Measurements from ENCODE around the gene LHCGR.

Gene LHCGR

DNA sequence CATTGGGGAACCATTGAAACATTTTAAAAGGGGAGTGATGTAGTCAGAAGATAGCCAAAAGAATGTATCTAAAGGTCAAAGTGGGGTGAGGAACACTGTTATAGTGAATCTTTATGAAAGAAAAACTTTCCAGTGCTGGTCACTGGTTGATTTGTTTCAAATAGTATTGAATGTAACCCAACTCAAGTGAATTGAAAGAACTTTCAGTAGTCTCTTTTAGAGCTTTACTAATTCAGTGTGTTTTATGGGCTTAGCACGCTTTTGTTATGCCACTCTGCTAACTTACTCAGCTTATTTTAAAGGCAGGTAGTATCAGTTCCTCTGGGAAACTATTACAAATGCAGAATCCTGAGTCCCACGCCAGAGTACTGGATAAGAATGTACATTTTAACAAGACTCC is 80.6 kb downstream of the LHCGR start:
- DNase-seq (ENCODE audit: low read depth), result no peak
- Histone ChIP-seq H3K9me3 (ENCODE audit: control insufficient read depth, low read length) (peaks cover 3% of the 10 kb centered on the region), H3K27me3 (replicated peaks; ENCODE audit: control insufficient read depth, insufficient read depth, low read length) (no peaks in the 10 kb centered on the region), H3K4me3 (ENCODE audit: low read length) (no peak overlapping the region), H3K9ac (ENCODE audit: low read length) (no peak overlapping the region), H3K4me1 (ENCODE audit: control insufficient read depth, insufficient read depth, low read length) (no peaks in the 10 kb centered on the region), H3K36me3 (ENCODE audit: control insufficient read depth, insufficient read depth, low read length, severe bottlenecking) (no peaks in the 10 kb centered on the region)

DNA sequence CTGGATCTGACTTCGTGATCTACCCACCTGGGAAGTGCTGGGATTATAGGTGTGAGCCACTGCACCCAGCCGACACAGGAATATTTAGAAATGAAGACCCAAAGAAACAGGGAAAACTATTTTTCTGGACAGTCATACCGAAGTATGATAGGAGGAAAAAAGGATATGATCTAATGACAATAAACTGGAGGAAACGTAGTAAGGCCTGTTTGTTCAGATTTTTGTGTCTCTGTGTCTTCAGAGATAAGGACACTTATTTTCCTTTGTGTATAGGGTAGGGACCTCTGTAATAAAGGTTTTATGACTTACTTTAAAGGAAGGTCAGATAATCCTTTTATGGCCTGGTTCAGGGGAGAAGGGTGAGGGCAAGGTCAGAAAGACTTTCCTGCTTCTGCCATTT is 81.9 kb downstream of the LHCGR start:
- no peaks in the 10 kb centered on the region for H3K4me1 ChIP-seq (ENCODE audit: control insufficient read depth, insufficient read depth, low read length)
- no peak overlapping the region for H3K9ac ChIP-seq (ENCODE audit: low read length)
- H3K9me3 ChIP-seq (ENCODE audit: control insufficient read depth, low read length), result peaks cover 3% of the 10 kb centered on the region
- no peaks in the 10 kb centered on the region for H3K36me3 ChIP-seq (ENCODE audit: control insufficient read depth, insufficient read depth, low read length, severe bottlenecking)
- no peaks in the 10 kb centered on the region for H3K27me3 ChIP-seq (replicated peaks; ENCODE audit: control insufficient read depth, insufficient read depth, low read length)
- DNase-seq (ENCODE audit: low read depth), result no peak
- H3K4me3 ChIP-seq (ENCODE audit: low read length), result no peak overlapping the region

DNA sequence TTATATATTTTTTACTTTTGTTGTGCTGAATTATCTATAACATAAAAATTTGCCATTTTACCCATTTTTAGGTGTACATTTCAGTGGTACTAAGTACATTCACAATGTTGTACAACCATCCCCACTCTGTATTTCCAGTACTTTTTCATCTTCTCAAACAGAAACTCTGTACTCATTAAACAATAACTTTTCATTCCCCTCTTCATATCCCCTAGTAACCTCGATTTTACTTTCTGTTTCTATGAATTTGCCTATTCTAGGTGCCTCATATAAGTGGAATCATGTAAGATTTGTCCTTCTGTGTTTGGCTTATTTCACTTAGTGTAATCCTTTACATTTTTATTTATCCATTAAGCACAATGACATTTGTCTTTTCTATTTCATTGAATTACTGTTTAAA is 86.5 kb downstream of the LHCGR start:
- Histone ChIP-seq H3K27me3 (replicated peaks; ENCODE audit: control insufficient read depth, insufficient read depth, low read length) (no peaks in the 10 kb centered on the region), H3K4me3 (ENCODE audit: low read length) (no peak overlapping the region), H3K9me3 (ENCODE audit: control insufficient read depth, low read length) (peaks cover 3% of the 10 kb centered on the region), H3K36me3 (ENCODE audit: control insufficient read depth, insufficient read depth, low read length, severe bottlenecking) (no peaks in the 10 kb centered on the region), H3K4me1 (ENCODE audit: control insufficient read depth, insufficient read depth, low read length) (no peaks in the 10 kb centered on the region), H3K9ac (ENCODE audit: low read length) (no peak overlapping the region)
- DNase-seq (ENCODE audit: low read depth), result no peak

DNA sequence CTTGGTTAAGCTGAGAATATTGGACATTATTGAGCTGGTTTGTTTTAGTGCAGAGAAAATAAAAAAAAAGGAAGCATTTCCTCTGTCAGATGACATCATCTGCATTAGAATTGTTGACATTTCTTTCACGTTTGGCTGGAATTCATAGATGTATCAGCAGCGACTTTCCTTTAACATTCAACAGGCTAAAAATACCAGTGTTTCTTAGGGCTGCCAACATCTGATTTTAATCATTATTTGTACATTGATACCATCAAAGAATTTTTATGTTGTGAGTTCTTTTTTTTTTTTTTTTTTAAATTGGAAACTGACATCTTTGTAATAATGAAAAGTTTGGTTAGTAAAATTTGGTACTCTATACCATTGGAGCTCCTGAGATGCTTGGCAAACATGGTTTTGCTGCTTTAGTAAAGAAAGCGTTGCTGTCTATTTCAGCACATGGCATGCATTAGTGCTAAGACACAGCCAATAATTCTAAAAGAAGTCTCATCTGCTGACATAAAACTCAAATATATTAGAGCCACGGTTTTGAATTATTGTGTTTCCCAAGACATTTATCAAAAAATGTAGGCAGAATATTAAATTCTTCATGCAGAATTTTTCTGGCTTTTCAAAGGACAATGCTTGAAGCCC is 104.2 kb downstream of the LHCGR start:
- Histone ChIP-seq H3K9ac (ENCODE audit: low read length) (no peak overlapping the region), H3K27me3 (replicated peaks; ENCODE audit: control insufficient read depth, insufficient read depth, low read length) (no peaks in the 10 kb centered on the region), H3K36me3 (ENCODE audit: control insufficient read depth, insufficient read depth, low read length, severe bottlenecking) (no peaks in the 10 kb centered on the region), H3K9me3 (ENCODE audit: control insufficient read depth, low read length) (no peaks in the 10 kb centered on the region), H3K4me3 (ENCODE audit: low read length) (no peak overlapping the region), H3K4me1 (ENCODE audit: control insufficient read depth, insufficient read depth, low read length) (peaks cover 4% of the 10 kb centered on the region)
- peak; percentile 89 for DNase-seq (ENCODE audit: low read depth)

DNA sequence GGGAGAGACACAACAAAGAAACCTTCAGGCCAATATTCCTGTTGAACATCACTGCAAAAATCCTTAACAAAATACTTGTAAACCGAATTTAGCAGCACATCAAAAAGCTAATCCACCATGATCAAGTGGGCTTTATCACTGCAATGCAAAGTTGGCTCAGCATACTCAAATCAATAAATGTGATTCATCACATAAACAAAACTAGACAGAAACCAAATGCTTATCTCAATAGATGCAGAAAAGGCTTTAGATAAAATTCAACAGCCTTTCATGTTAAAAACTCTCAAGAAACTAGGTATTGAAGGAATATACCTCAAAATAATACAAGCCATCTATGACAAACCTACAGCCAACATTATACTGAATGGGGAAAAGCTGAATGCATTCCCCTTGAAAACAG is 117.3 kb downstream of the LHCGR start:
- H3K9ac ChIP-seq (ENCODE audit: low read length), result no peak overlapping the region
- no peaks in the 10 kb centered on the region for H3K4me1 ChIP-seq (ENCODE audit: control insufficient read depth, insufficient read depth, low read length)
- H3K27me3 ChIP-seq (replicated peaks; ENCODE audit: control insufficient read depth, insufficient read depth, low read length), result no peaks in the 10 kb centered on the region
- H3K4me3 ChIP-seq (ENCODE audit: low read length), result no peak overlapping the region
- no peaks in the 10 kb centered on the region for H3K36me3 ChIP-seq (ENCODE audit: control insufficient read depth, insufficient read depth, low read length, severe bottlenecking)
- H3K9me3 ChIP-seq (ENCODE audit: control insufficient read depth, low read length), result peaks cover 18% of the 10 kb centered on the region
- no peak for DNase-seq (ENCODE audit: low read depth)
